Measurements from ENCODE around the gene USP15. TPM values are rescaled to one million over a fixed set of nuclear protein-coding genes. Genes with fewer than 3 reads are reported as not detected.

USP15 gene
- total RNA-seq, 4 donors from 2014 or later = 55.8 to 90.8 (median 67.2) TPM

- no peak for DNase-seq (ENCODE audit: low spot score in 2 of 2)
- intact Hi-C loops (cut with DNase I; ENCODE audit: low total_unique reads) = no loop called here
- H3K4me3 ChIP-seq (ENCODE audit: low read depth, poor library complexity, severe bottlenecking) = no peak overlapping the region
- TF ChIP-seq POLR2A (IDR thresholded peaks at IDR 0.05) = no peak
- no peak for TF ChIP-seq CTCF (IDR thresholded peaks at IDR 0.05)
- 80 to 95% methylated on average over 1 of the region's 1 CpG for WGBS, 2 donors
These were observed 147.4 kb downstream of the USP15 start for GRCh38 chr12:62407587-62407986.

DNA sequence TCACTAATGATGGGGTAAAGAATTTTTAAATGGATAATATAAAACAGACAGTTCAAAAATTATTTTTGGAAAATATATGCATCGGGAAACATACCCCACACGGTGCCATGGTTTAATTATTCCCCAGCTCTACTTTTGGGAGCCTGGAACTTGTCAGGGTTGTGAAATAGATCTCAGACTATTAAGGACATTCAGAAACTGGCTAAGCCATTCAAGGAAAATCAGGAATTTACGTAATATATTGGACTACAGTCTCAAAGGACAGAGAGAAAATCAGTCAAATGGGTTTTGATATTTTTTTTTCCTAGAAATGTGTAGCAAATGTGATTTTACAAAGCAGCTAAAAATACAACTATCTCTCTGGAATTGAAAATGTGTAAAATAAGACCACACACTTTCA lies 148.9 kb downstream of the USP15 start:
- H3K4me3 ChIP-seq (ENCODE audit: low read depth, poor library complexity, severe bottlenecking) = no peak overlapping the region
- intact Hi-C loops (cut with DNase I; ENCODE audit: low total_unique reads) = no loop called here
- DNase-seq (ENCODE audit: low spot score in 2 of 2) = no peak
- TF ChIP-seq POLR2A (IDR thresholded peaks at IDR 0.05) (no peak), CTCF (IDR thresholded peaks at IDR 0.05) (no peak)
- WGBS, 2 donors = 75 to 81% methylated on average over 3 of the region's 3 CpGs

DNA sequence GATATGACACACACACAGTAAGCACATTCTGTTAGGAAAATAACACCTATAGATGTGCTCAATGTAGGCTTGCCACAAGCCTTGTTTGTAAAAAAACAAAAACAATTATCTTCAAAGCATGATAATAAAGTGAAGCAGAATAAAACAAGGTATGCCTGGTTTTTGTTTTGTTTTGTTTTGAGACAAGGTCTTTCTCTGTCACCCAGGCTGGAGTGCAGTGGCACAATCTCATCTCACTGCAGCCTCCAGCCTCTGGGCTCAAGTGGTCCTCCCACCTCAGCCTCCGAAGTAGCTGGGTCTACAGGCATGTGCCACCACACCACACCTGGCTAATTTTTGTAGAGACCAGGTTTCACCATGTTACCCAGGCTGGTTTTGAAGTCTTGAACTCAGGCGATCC lies 154.0 kb downstream of the USP15 start:
- intact Hi-C loops (cut with DNase I; ENCODE audit: low total_unique reads) = no loop called here
- WGBS, 2 donors = 97 to 100% methylated on average over 2 of the region's 2 CpGs
- no peak for DNase-seq (ENCODE audit: low spot score in 2 of 2)
- TF ChIP-seq POLR2A (IDR thresholded peaks at IDR 0.05) (no peak), CTCF (IDR thresholded peaks at IDR 0.05) (no peak)
- H3K4me3 ChIP-seq (ENCODE audit: low read depth, poor library complexity, severe bottlenecking) = no peak overlapping the region

DNA sequence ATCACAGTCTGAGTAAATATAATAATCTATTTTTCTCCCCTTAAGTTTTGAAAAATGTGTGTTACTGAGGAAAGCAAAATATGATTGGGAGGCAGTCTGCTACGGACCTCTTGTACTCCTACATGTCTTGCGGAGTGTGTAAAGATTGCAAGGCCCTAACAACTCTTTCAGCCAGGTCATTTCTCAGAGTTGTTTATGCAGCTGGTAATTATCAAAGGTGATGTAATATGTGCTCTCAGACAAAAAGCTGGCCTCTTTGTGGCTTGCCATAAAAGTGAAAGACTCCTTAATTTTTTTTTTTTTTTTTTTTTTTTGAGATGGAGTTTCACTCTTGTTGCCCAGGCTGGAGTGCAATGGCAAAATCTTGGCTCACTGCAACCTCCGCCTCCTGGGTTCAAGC lies 165.9 kb downstream of the USP15 start:
- intact Hi-C loops (cut with DNase I; ENCODE audit: low total_unique reads) = no loop called here
- DNase-seq (ENCODE audit: low spot score in 2 of 2) = no peak
- TF ChIP-seq POLR2A (IDR thresholded peaks at IDR 0.05) (no peak), CTCF (IDR thresholded peaks at IDR 0.05) (no peak)
- H3K4me3 ChIP-seq (ENCODE audit: low read depth, poor library complexity, severe bottlenecking) = no peak overlapping the region
- WGBS, 2 donors = 90 to 96% methylated on average over 3 of the region's 3 CpGs

DNA sequence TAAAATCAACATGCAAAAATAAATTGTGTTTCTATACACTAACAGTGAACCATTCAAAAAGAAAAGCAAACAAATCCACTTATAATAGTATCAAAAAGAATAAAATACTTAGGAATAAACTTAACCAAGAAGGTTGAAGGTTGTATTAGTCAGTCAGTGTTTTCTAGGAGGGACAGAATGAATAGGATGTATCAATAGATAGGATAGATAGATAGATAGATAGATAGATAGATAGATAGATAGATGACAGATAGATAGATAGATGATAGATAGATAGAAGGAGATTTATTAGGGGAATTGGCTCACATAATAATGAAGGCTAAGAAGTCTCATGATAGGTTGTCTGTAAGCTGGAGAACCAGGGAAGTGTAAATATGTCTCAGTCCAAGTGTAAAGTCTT lies 169.3 kb downstream of the USP15 start:
- DNase-seq (ENCODE audit: low spot score in 2 of 2) = no peak
- H3K4me3 ChIP-seq (ENCODE audit: low read depth, poor library complexity, severe bottlenecking) = no peak overlapping the region
- TF ChIP-seq POLR2A (IDR thresholded peaks at IDR 0.05) (no peak), CTCF (IDR thresholded peaks at IDR 0.05) (no peak)
- intact Hi-C loops (cut with DNase I; ENCODE audit: low total_unique reads) = no loop called here

- WGBS, 2 donors = 25 to 32% methylated on average over 16 of the region's 16 CpGs
- no peak for TF ChIP-seq CTCF (IDR thresholded peaks at IDR 0.05)
- no peak for TF ChIP-seq POLR2A (IDR thresholded peaks at IDR 0.05)
- intact Hi-C loops (cut with DNase I; ENCODE audit: low total_unique reads) = no loop called here
- H3K4me3 ChIP-seq (ENCODE audit: low read depth, poor library complexity, severe bottlenecking) = no peak overlapping the region
- no peak for DNase-seq (ENCODE audit: low spot score in 2 of 2)
These were observed 174.5 kb downstream of the USP15 start for GRCh38 chr12:62434494-62435302.

All from lower leg skin (tissue), 4 donors.